Measurements from ENCODE around the gene SH3BP1.
"Not testable (repeated sequence)": the region's sequence is repeated elsewhere in the genome, so short reads cannot be mapped to it uniquely, and the experiment has no call there.

GRCh38 chr22:37656583-37656982, 17.1 kb downstream of the SH3BP1 start:
- not testable (repeated sequence) for TF ChIP-seq CTCF (IDR thresholded peaks at IDR 0.05; ENCODE audit: low read depth, low read length, poor library complexity, severe bottlenecking); EZH2phosphoT487 (IDR thresholded peaks at IDR 0.05; ENCODE audit: borderline replicate concordance, low read length)
